Measurements from ENCODE around the gene LILRA5. TPM values are rescaled to one million over a fixed set of nuclear protein-coding genes. Genes with fewer than 3 reads are reported as not detected.

Gene LILRA5
- polyA plus RNA-seq, 1 donor, result 1.9 TPM

Other genes starting within 250 kb of the LILRA5 start
- not detected for gene VSTM1, start 249.3 kb downstream of the LILRA5 start, polyA plus RNA-seq
- gene TARM1, start 231.8 kb downstream of the LILRA5 start, polyA plus RNA-seq, result not detected
- 0.31 TPM for gene OSCAR, start 212.4 kb downstream of the LILRA5 start, polyA plus RNA-seq
- gene NDUFA3, start 210.3 kb downstream of the LILRA5 start, polyA plus RNA-seq, result 132 TPM
- gene TFPT, start 197.5 kb downstream of the LILRA5 start, polyA plus RNA-seq, result 16.6 TPM
- gene PRPF31, start 197.4 kb downstream of the LILRA5 start, polyA plus RNA-seq, result 48.6 TPM
- gene CNOT3, start 175.4 kb downstream of the LILRA5 start, polyA plus RNA-seq, result 37.2 TPM
- 9.5 TPM for gene LENG1, start 153.4 kb downstream of the LILRA5 start, polyA plus RNA-seq
- 110 TPM for gene TMC4, start 140.0 kb downstream of the LILRA5 start, polyA plus RNA-seq
- 97.9 TPM for gene MBOAT7, start 123.6 kb downstream of the LILRA5 start, polyA plus RNA-seq
- 52.7 TPM for gene TSEN34, start 121.9 kb downstream of the LILRA5 start, polyA plus RNA-seq
- gene RPS9, start 112.3 kb downstream of the LILRA5 start, polyA plus RNA-seq, result 2,940 TPM
- 2.9 TPM for gene LILRB3, start 90.2 kb downstream of the LILRA5 start, polyA plus RNA-seq
- 0.73 TPM for gene LILRA6, start 70.4 kb downstream of the LILRA5 start, polyA plus RNA-seq
- gene LILRB5, start 55.9 kb downstream of the LILRA5 start, polyA plus RNA-seq, result 7.6 TPM
- 2.6 TPM for gene LILRB2, start 32.1 kb downstream of the LILRA5 start, polyA plus RNA-seq
- 0.18 TPM for gene LILRA4, start 26.0 kb upstream of the LILRA5 start, polyA plus RNA-seq
- 13.0 TPM for gene LAIR1, start 51.8 kb upstream of the LILRA5 start, polyA plus RNA-seq
- gene TTYH1, start 102.3 kb upstream of the LILRA5 start, polyA plus RNA-seq, result 8.2 TPM
- gene LENG8, start 136.0 kb upstream of the LILRA5 start, polyA plus RNA-seq, result 248 TPM
- 9.2 TPM for gene LENG9, start 150.6 kb upstream of the LILRA5 start, polyA plus RNA-seq
- 161 TPM for gene CDC42EP5, start 160.1 kb upstream of the LILRA5 start, polyA plus RNA-seq
- gene LAIR2, start 189.7 kb upstream of the LILRA5 start, polyA plus RNA-seq, result 0.09 TPM

Measured in large intestine (tissue), 1 donor.